Stimulated activated naive B cell treated with anti-CD40 and anti-IgM and Interleukin-4, amounts not matched to agents 10 μg/mL and 1 μg/mL and 100 μg/mL, for 72 hours (primary cell): ENCODE data around the gene POU2F2.
A peak's percentile ranks its signal among the peaks of the same experiment; 100 is the strongest.

Experiments
- ATAC-seq, 2 donors: fragments of 150-1000 bp; cut with Tn5 transposase; replicated peaks; 2 replicates each; pipeline ENCODE4 v1.10.0; 2021; ENCODE audit warnings: moderate library complexity in 1 of 2
- DNase-seq: peaks from one replicate; pipeline ENCODE4 v3.0.0; 2021
- H3K27ac Mint-ChIP-seq: one replicate; pipeline ENCODE4 v1.8.0; 2022; ENCODE audit warnings: mild to moderate bottlenecking, mixed read lengths
- H3K27me3 Mint-ChIP-seq, 2 donors: one replicate each; pipeline ENCODE4 v1.8.0; 2022; ENCODE audit warnings: mixed read lengths in 2 of 2
- H3K36me3 Mint-ChIP-seq, 2 donors: one replicate each; pipeline ENCODE4 v1.8.0; 2022; ENCODE audit warnings: mixed read lengths in 2 of 2, mild to moderate bottlenecking in 1 of 2
- H3K4me1 Mint-ChIP-seq, 2 donors: one replicate each; pipeline ENCODE4 v1.8.0; 2022; ENCODE audit warnings: mixed read lengths in 2 of 2, mild to moderate bottlenecking in 1 of 2
- H3K4me3 Mint-ChIP-seq, 2 donors: one replicate each; pipeline ENCODE4 v1.8.0; 2022; ENCODE audit warnings: mild to moderate bottlenecking in 2 of 2, mixed read lengths in 2 of 2, moderate library complexity in 1 of 2
- H3K9me3 Mint-ChIP-seq, 2 donors: one replicate each; pipeline ENCODE4 v1.8.0; 2022; ENCODE audit warnings: mixed read lengths in 2 of 2, mild to moderate bottlenecking in 1 of 2

POU2F2 gene

GRCh38 chr19:42124386-42124901 is 7.8 kb downstream of the POU2F2 start:
- Mint-ChIP-seq H3K27me3 (no peaks in the 10 kb centered on the region), H3K4me3 (no peak overlapping the region), H3K36me3 (peaks cover 66 to 80% of the 10 kb centered on the region in 2 donors), H3K27ac (peak overlapping the region; percentile 83), H3K4me1 (peaks cover 69 to 87% of the 10 kb centered on the region in 2 donors), H3K9me3 (no peaks in the 10 kb centered on the region)
- no peak for ATAC-seq
- DNase-seq: no peak

GRCh38 chr19:42123765-42124164 is 8.5 kb downstream of the POU2F2 start:
- ATAC-seq (no peak), DNase-seq (no peak)
- no peaks in the 10 kb centered on the region for H3K9me3 Mint-ChIP-seq
- H3K27me3 Mint-ChIP-seq: no peaks in the 10 kb centered on the region
- H3K36me3 Mint-ChIP-seq: peaks cover 65 to 78% of the 10 kb centered on the region in 2 donors
- H3K27ac Mint-ChIP-seq: peak overlapping the region; percentile 96
- peak overlapping the region; percentile 82 to 86 for H3K4me3 Mint-ChIP-seq
- H3K4me1 Mint-ChIP-seq: peaks cover 67 to 86% of the 10 kb centered on the region in 2 donors

GRCh38 chr19:42122691-42123607 is 9.3 kb downstream of the POU2F2 start:
- DNase-seq (peak; percentile 68), ATAC-seq (peak; percentile 73 to 76)
- H3K4me3 Mint-ChIP-seq: peak overlapping the region; percentile 82 to 86
- H3K9me3 Mint-ChIP-seq: no peaks in the 10 kb centered on the region
- peak overlapping the region; percentile 96 for H3K27ac Mint-ChIP-seq
- peaks cover 61 to 76% of the 10 kb centered on the region in 2 donors for H3K36me3 Mint-ChIP-seq
- no peaks in the 10 kb centered on the region for H3K27me3 Mint-ChIP-seq
- peaks cover 63 to 86% of the 10 kb centered on the region in 2 donors for H3K4me1 Mint-ChIP-seq

GRCh38 chr19:42121656-42122069 is 10.6 kb downstream of the POU2F2 start:
- peaks cover 58 to 79% of the 10 kb centered on the region in 2 donors for H3K36me3 Mint-ChIP-seq
- peak overlapping the region; percentile 96 for H3K27ac Mint-ChIP-seq
- H3K9me3 Mint-ChIP-seq: no peaks in the 10 kb centered on the region
- peak; percentile 84 for DNase-seq
- H3K4me1 Mint-ChIP-seq: peaks cover 67 to 88% of the 10 kb centered on the region in 2 donors
- peak overlapping the region; percentile 82 to 86 for H3K4me3 Mint-ChIP-seq
- ATAC-seq: peak; percentile 77
- no peaks in the 10 kb centered on the region for H3K27me3 Mint-ChIP-seq

GRCh38 chr19:42121036-42121621 is 11.1 kb downstream of the POU2F2 start:
- peak overlapping the region; percentile 96 for H3K27ac Mint-ChIP-seq
- DNase-seq (no peak), ATAC-seq (peak; percentile 5 to 10)
- H3K9me3 Mint-ChIP-seq: no peaks in the 10 kb centered on the region
- peaks cover 69 to 88% of the 10 kb centered on the region in 2 donors for H3K4me1 Mint-ChIP-seq
- H3K4me3 Mint-ChIP-seq: peak overlapping the region; percentile 82 to 86
- peaks cover 61 to 85% of the 10 kb centered on the region in 2 donors for H3K36me3 Mint-ChIP-seq
- H3K27me3 Mint-ChIP-seq: no peaks in the 10 kb centered on the region

- Mint-ChIP-seq H3K36me3 (peaks cover 60 to 86% of the 10 kb centered on the region in 2 donors), H3K9me3 (no peaks in the 10 kb centered on the region), H3K4me1 (peaks cover 69 to 88% of the 10 kb centered on the region in 2 donors), H3K27me3 (no peaks in the 10 kb centered on the region), H3K27ac (peak overlapping the region; percentile 96), H3K4me3 (peak overlapping the region; percentile 82 to 86)
- ATAC-seq: no peak
- DNase-seq: no peak
Observed at GRCh38 chr19:42120276-42120980, 11.8 kb downstream of the POU2F2 start.

GRCh38 chr19:42117076-42117475 is 15.2 kb downstream of the POU2F2 start:
- H3K4me1 Mint-ChIP-seq: peaks cover 68 to 88% of the 10 kb centered on the region in 2 donors
- no peaks in the 10 kb centered on the region for H3K9me3 Mint-ChIP-seq
- no peaks in the 10 kb centered on the region for H3K27me3 Mint-ChIP-seq
- ATAC-seq (no peak), DNase-seq (no peak)
- peak overlapping the region; percentile 87 for H3K27ac Mint-ChIP-seq
- peak overlapping the region in 1 of 2 donors; percentile 22 for H3K4me3 Mint-ChIP-seq
- H3K36me3 Mint-ChIP-seq: peaks cover 57 to 79% of the 10 kb centered on the region in 2 donors

GRCh38 chr19:42116308-42117075 is 15.8 kb downstream of the POU2F2 start:
- Mint-ChIP-seq H3K36me3 (peaks cover 56 to 79% of the 10 kb centered on the region in 2 donors), H3K9me3 (no peaks in the 10 kb centered on the region), H3K4me3 (no peak overlapping the region), H3K27ac (peak overlapping the region; percentile 87), H3K27me3 (no peaks in the 10 kb centered on the region), H3K4me1 (peaks cover 67 to 88% of the 10 kb centered on the region in 2 donors)
- no peak for ATAC-seq
- no peak for DNase-seq

- Mint-ChIP-seq H3K9me3 (no peaks in the 10 kb centered on the region), H3K27ac (peak overlapping the region; percentile 82), H3K4me1 (peaks cover 64 to 88% of the 10 kb centered on the region in 2 donors), H3K36me3 (peaks cover 59 to 79% of the 10 kb centered on the region in 2 donors), H3K4me3 (peak overlapping the region; percentile 2 to 18), H3K27me3 (no peaks in the 10 kb centered on the region)
- peak; percentile 20 to 34 for ATAC-seq
- no peak for DNase-seq
Observed at GRCh38 chr19:42115705-42116104, 16.5 kb downstream of the POU2F2 start.

- peaks cover 61 to 80% of the 10 kb centered on the region in 2 donors for H3K36me3 Mint-ChIP-seq
- H3K27me3 Mint-ChIP-seq: no peaks in the 10 kb centered on the region
- peak overlapping the region in 1 of 2 donors; percentile 50 for H3K4me3 Mint-ChIP-seq
- ATAC-seq (no peak), DNase-seq (no peak)
- no peaks in the 10 kb centered on the region for H3K9me3 Mint-ChIP-seq
- peak overlapping the region; percentile 82 for H3K27ac Mint-ChIP-seq
- peaks cover 63 to 90% of the 10 kb centered on the region in 2 donors for H3K4me1 Mint-ChIP-seq
Observed at GRCh38 chr19:42115219-42115618, 17.0 kb downstream of the POU2F2 start.

GRCh38 chr19:42114412-42114811 is 17.8 kb downstream of the POU2F2 start:
- peaks cover 63 to 94% of the 10 kb centered on the region in 2 donors for H3K4me1 Mint-ChIP-seq
- H3K4me3 Mint-ChIP-seq: peak overlapping the region; percentile 73
- H3K27ac Mint-ChIP-seq: peak overlapping the region; percentile 93
- H3K36me3 Mint-ChIP-seq: peaks cover 57 to 75% of the 10 kb centered on the region in 2 donors
- H3K9me3 Mint-ChIP-seq: no peaks in the 10 kb centered on the region
- peak; percentile 82 to 84 for ATAC-seq
- peak; percentile 48 for DNase-seq
- H3K27me3 Mint-ChIP-seq: no peaks in the 10 kb centered on the region

- no peaks in the 10 kb centered on the region for H3K9me3 Mint-ChIP-seq
- peak; percentile 62 for DNase-seq
- H3K27me3 Mint-ChIP-seq: no peaks in the 10 kb centered on the region
- H3K4me1 Mint-ChIP-seq: peaks cover 65 to 95% of the 10 kb centered on the region in 2 donors
- H3K27ac Mint-ChIP-seq: peak overlapping the region; percentile 93
- peaks cover 54 to 72% of the 10 kb centered on the region in 2 donors for H3K36me3 Mint-ChIP-seq
- ATAC-seq: peak; percentile 87 to 89
- H3K4me3 Mint-ChIP-seq: peak overlapping the region; percentile 73
Observed at GRCh38 chr19:42113641-42114348, 18.5 kb downstream of the POU2F2 start.

- Mint-ChIP-seq H3K4me3 (no peak overlapping the region), H3K4me1 (peaks cover 61 to 88% of the 10 kb centered on the region in 2 donors), H3K27ac (peak overlapping the region; percentile 88), H3K9me3 (no peaks in the 10 kb centered on the region), H3K36me3 (peaks cover 51 to 66% of the 10 kb centered on the region in 2 donors), H3K27me3 (no peaks in the 10 kb centered on the region)
- ATAC-seq: no peak
- DNase-seq: no peak
Observed at GRCh38 chr19:42111811-42112210, 20.4 kb downstream of the POU2F2 start.
